Smooth muscle cell of the pulmonary artery (primary cell): Measurements from ENCODE around the gene TCF3. TPM values are rescaled to one million over a fixed set of nuclear protein-coding genes. Genes with fewer than 3 reads are reported as not detected.

ENCODE experiments used
- total RNA-seq: library from RNA; depleted of rRNA; stranded (reverse); fragments of >200 nt; gene quantifications from 2 replicates; pipeline ENCODE4 v1.2.3, GENCODE V29; 2014

Gene TCF3
- total RNA-seq = 62.4 and 117 TPM in 2 replicates

DNA sequence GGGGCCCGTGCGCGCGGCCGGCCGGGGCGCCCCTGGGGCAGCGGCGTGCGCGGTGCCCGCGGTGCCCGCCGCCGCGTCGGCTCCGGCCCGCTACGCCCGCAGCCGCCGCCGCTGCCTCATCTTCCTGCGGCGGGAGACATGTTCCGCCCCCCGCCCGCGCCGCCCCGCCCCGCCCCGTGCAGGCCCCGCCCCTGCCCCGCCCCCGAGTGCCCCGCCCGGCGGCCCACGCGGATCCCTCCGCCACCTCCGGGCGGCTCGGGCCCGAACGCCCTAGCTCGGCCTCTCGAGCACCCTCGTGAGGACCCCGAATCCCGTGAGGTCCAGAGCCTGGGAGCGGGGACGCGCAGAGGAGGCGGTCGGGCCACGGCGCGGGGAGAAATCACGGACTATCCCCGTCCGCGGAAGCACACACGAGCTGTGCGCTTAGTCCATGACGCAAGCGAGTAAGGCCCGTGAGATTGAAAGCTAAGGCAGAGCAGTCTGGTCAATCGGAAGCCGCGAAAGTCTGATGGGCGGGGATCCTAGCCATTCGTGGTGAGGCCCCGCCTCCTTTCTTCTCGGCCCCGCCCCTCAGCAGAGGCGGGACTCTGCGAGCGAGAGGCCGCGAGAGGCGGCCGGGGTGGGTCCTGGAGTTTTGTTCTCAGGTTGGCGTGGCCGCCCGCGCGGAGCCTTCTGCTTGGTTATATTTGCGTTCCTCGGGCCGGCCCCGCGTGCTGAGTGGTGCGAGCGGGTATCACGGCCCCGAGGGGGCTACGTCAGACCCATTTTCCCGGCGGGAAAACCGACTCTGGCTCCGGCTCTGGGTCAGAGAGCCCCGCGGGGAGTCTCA, at the start of gene TCF3:
TSS of gene TCF3 (minus strand) at position 145 of the 829 bp plus-strand sequence. CDS start 2,367 bp downstream, outside the sequence.

DNA sequence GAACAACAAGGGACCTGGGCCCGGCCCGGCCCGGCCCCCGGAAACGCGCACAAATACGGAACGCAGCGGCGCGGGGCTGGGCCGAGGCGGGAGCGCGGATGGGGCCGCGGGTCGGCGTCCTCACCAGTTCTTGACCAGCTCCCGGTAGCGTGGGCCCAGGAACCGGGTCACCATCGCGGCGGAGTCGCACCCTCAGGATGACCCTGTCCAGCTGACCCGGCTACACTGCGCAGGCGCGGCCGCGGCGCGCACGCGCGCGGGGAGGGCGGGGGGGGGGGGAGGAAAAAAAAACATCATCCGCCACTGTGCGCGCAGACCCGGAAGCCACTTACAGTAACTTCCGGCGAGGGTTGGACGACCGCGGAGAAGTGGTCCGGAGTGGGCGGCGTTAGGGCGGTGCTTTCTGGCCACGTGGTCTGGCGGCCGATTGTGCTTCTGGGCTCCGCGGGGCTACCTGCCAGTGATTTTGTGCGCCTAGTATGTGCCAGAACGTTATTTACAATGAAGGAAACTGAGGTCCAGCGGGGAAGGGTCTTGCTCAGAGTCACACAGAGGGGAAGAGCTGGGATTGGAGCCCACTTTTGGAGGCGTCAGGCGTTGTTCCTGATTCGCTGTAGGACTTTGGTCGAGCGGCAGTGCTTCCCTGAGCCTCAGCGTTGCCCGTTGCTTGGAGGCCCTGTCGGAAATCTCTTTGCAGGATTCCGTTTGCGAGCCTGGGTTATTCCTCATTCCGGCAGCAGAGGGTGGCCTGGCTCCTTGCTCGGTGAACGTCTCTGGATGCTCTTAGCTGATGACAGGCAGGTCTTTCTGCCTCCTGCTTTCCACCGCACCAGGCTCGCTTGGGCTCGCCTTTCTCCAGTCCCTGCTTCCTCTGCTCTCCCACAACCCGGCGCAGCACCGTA, 46.9 kb downstream of the TCF3 start, which contains the start of gene UQCR11:
TSS of gene UQCR11 (minus strand) at position 227 of the 902 bp plus-strand sequence. CDS start at position 174, 53 bp downstream.

DNA sequence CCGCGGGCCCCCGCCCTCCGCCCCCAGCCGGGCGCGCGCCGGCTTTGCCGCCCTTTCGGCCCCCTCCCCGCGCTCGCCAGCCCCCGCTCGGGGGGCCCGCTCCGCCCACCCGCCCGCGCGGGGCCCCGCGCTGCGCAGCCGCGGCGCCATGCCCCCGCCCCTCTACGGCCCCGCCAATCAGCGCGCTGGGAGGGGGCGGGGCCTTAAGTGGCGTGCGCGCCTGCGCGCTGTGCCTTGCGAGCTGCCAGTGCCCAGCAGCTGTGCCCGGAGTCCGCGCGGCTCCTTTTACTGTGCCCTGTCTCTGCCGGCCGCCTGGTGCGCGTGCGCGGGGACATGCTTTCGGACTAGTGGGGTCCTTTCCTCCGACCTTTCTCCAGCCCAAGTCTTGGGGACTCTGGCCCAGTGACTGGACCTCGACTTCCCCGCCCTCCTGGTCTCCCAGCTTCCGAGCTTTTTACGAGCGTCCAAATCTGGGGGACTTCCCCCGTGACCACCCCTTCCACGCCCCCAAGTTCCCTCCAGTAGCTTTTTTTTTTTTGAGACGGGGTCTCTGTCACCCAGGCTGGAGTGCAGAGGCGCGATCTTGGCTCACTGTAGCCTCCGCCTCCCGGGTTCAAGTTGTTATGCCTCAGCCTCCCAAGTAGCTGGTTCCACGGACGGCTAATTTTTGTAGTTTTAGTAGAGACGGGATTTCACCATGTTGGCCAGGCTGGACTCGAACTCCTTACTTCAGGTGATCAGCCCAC, 59.5 kb downstream of the TCF3 start, which contains the start of gene MBD3:
TSS of gene MBD3 (minus strand) at position 111 of the 746 bp plus-strand sequence. CDS start 234 bp downstream, outside the sequence.

DNA sequence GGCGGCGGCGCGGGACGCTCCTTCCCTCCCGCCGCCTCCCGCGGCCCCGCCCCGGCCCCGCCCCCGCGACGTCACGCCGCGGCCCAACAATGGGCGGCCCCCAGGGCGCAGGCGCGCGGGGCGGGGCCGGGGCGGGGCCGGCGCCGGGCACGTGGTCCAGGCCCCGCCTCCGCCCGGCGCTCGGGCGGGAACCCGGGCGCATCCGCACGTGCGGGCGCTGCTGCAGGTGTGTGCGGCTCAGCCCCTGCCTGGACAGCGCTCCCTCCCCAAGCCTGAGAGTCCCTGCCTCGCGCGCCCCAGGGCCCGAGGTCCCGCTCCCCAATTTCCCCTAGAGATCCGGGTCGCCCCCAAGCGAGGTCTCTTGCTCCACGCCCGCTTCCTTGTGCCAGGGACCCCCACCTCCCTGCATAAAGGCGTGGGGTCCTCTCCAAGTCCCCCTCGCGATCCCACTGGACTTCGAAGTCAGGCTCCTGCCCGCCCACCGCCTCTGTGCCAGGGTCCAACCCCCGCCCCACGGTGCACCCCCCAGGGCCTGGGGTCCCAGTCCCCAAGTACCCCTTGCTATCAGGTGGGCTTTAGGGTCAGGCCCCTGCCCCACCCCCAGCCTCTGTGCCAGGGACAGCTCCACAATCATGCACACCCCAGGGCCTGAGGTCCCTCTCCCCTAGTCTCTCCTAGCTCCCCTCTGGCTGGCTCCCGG, 83.9 kb downstream of the TCF3 start, which contains the start of gene MEX3D:
TSS of gene MEX3D (minus strand) at position 6 of the 700 bp plus-strand sequence. CDS start 267 bp downstream, outside the sequence.

Other genes with a start within 250 kb of the TCF3 start
- 46.5 and 63.6 TPM in 2 replicates for gene DAZAP1, start 245.0 kb downstream of the TCF3 start, total RNA-seq
- 311 and 346 TPM in 2 replicates for gene RPS15, start 214.2 kb downstream of the TCF3 start, total RNA-seq
- 0.13 and 0.20 TPM in 2 replicates for gene APC2, start 202.5 kb downstream of the TCF3 start, total RNA-seq
- gene C19orf25, start 173.4 kb downstream of the TCF3 start, total RNA-seq = 26.7 and 33.0 TPM in 2 replicates
- 0.92 and 1.4 TPM in 2 replicates for gene PCSK4, start 162.3 kb downstream of the TCF3 start, total RNA-seq
- gene REEP6, start 161.4 kb downstream of the TCF3 start, total RNA-seq = 1.0 and 2.1 TPM in 2 replicates
- 4.6 and 8.1 TPM in 2 replicates for gene ADAMTSL5, start 139.6 kb downstream of the TCF3 start, total RNA-seq
- gene PLK5, start 128.5 kb downstream of the TCF3 start, total RNA-seq = 0.13 TPM in 1 of 2 replicates, not detected in the other
- 27.8 and 50.2 TPM in 2 replicates for gene MEX3D, start 84.3 kb downstream of the TCF3 start, total RNA-seq
- gene MBD3, start 59.8 kb downstream of the TCF3 start, total RNA-seq = 94.9 and 124 TPM in 2 replicates
- 51.2 and 62.7 TPM in 2 replicates for gene UQCR11, start 47.2 kb downstream of the TCF3 start, total RNA-seq
- gene ONECUT3, start 100.9 kb upstream of the TCF3 start, total RNA-seq = not detected in 2 replicates
- 1.8 TPM in 2 replicates for gene ATP8B3, start 159.7 kb upstream of the TCF3 start, total RNA-seq
- gene REXO1, start 195.9 kb upstream of the TCF3 start, total RNA-seq = 7.6 and 14.9 TPM in 2 replicates
- 7.4 and 14.1 TPM in 2 replicates for gene KLF16, start 211.0 kb upstream of the TCF3 start, total RNA-seq
- 68.5 and 69.1 TPM in 2 replicates for gene ABHD17A, start 232.9 kb upstream of the TCF3 start, total RNA-seq